Neural cell (in vitro differentiated cells): Measurements from ENCODE around the gene CHCHD3. TPM values are rescaled to one million over a fixed set of nuclear protein-coding genes. Genes with fewer than 3 reads are reported as not detected.

Source experiments
- H2AFZ ChIP-seq: fragments of 200-600, 300-800 bp; sonication (generic), shearing (Covaris generic); 2 replicates; pipeline ENCODE4 v1.6.0; 2014; ENCODE audit warnings: low read depth, mild to moderate bottlenecking, antibody characterized with exemption, low read length, moderate library complexity
- H3F3A ChIP-seq: fragments of 200-600 bp; shearing (Covaris generic); 2 replicates; pipeline ENCODE4 v1.6.1; 2016; ENCODE audit warnings: mild to moderate bottlenecking, moderate library complexity, mixed read lengths, antibody characterized with exemption, low read length; ENCODE audit not compliant: insufficient read depth, poor library complexity, severe bottlenecking
- H3K27ac ChIP-seq: fragments of 200-600, 300-800 bp; sonication (generic), shearing (Covaris generic); 2 replicates; pipeline ENCODE4 v1.5.1; 2014; ENCODE audit warnings: mild to moderate bottlenecking, low read length, moderate library complexity
- H3K27me3 ChIP-seq: fragments of 300-800, 200-600 bp; sonication (generic), shearing (Covaris generic); 2 replicates; pipeline ENCODE4 v1.6.0; 2014; ENCODE audit warnings: mild to moderate bottlenecking, low read depth, low read length, moderate library complexity; ENCODE audit not compliant: insufficient read depth
- H3K36me3 ChIP-seq: fragments of 300-800, 200-600 bp; sonication (generic), shearing (Covaris generic); 2 replicates; pipeline ENCODE4 v1.5.1; 2014; ENCODE audit warnings: mild to moderate bottlenecking, antibody characterized with exemption, low read length, moderate library complexity; ENCODE audit not compliant: insufficient read depth
- H3K4me2 ChIP-seq: fragments of 300-800, 200-600 bp; sonication (generic), shearing (Covaris generic); 2 replicates; pipeline ENCODE4 v1.6.0; 2014; ENCODE audit warnings: mild to moderate bottlenecking, low read length
- H3K4me3 ChIP-seq: fragments of 300-800, 200-600 bp; sonication (generic), shearing (Covaris generic); 2 replicates; pipeline ENCODE4 v1.5.1; 2014; ENCODE audit warnings: mild to moderate bottlenecking, low read length, moderate library complexity
- H3K79me2 ChIP-seq: fragments of 200-600 bp; shearing (Covaris generic); replicated peaks from 2 replicates; pipeline ENCODE4 v1.6.0; 2014; ENCODE audit warnings: mild to moderate bottlenecking, low read length, moderate library complexity; ENCODE audit not compliant: insufficient read depth
- H3K9ac ChIP-seq: fragments of 300-800, 200-600 bp; sonication (generic), shearing (Covaris generic); 2 replicates; pipeline ENCODE4 v1.6.1; 2016; ENCODE audit warnings: mild to moderate bottlenecking, low read length, mixed read lengths
- H3K9me2 ChIP-seq: fragments of 200-600 bp; shearing (Covaris generic); 2 replicates; pipeline ENCODE4 v1.6.1; 2016; ENCODE audit warnings: mild to moderate bottlenecking, low read length, mixed read lengths; ENCODE audit not compliant: insufficient read depth
- H3K9me3 ChIP-seq: fragments of 200-600, 300-800 bp; sonication (generic), shearing (Covaris generic); 2 replicates; pipeline ENCODE4 v1.6.1; 2016; ENCODE audit warnings: mild to moderate bottlenecking, mixed run types, low read length, moderate library complexity, mixed read lengths
- H4K20me1 ChIP-seq: fragments of 200-600 bp; shearing (Covaris generic); 2 replicates; pipeline ENCODE4 v1.6.1; 2016; ENCODE audit warnings: mild to moderate bottlenecking, mixed run types; ENCODE audit not compliant: insufficient read depth
- CTCF ChIP-seq: fragments of 450-650 bp; IDR thresholded peaks from 2 replicates; pipeline ENCODE4 v1.5.1; 2014; ENCODE audit warnings: antibody characterized with exemption, mild to moderate bottlenecking, moderate library complexity; ENCODE audit not compliant: poor library complexity, severe bottlenecking
- EP300 ChIP-seq: fragments of 450-650 bp; conservative IDR thresholded peaks from 2 replicates; pipeline ENCODE4 v1.6.1; 2014; ENCODE audit warnings: antibody characterized with exemption, mild to moderate bottlenecking, moderate library complexity; ENCODE audit not compliant: poor library complexity, severe bottlenecking
- EZH2 ChIP-seq: fragments of 200-600, 300-800 bp; shearing (Covaris generic), sonication (generic); IDR thresholded peaks from 2 replicates; pipeline ENCODE4 v1.6.1; 2014; ENCODE audit warnings: antibody characterized with exemption, low read length, borderline replicate concordance, mild to moderate bottlenecking; ENCODE audit not compliant: insufficient read depth, poor library complexity, severe bottlenecking
- MXI1 ChIP-seq: fragments of 450-650 bp; conservative IDR thresholded peaks from 2 replicates; pipeline ENCODE4 v1.6.1; 2014; ENCODE audit warnings: antibody characterized with exemption, mild to moderate bottlenecking; ENCODE audit not compliant: poor library complexity, severe bottlenecking
- RAD21 ChIP-seq: fragments of 450-650 bp; conservative IDR thresholded peaks from 2 replicates; pipeline ENCODE4 v1.6.1; 2014; ENCODE audit warnings: antibody characterized with exemption, mild to moderate bottlenecking, moderate library complexity
- REST ChIP-seq: IDR thresholded peaks from 2 replicates; pipeline ENCODE4 v1.6.1; 2012; ENCODE audit warnings: borderline replicate concordance
- TAF1 ChIP-seq: IDR thresholded peaks from 2 replicates; pipeline ENCODE4 v1.6.1; 2012; ENCODE audit warnings: low read depth
- polyA plus RNA-seq: library from polyadenylated mRNA; depleted of rRNA; stranded (reverse); fragments of >200 nt; gene quantifications from 2 replicates; pipeline ENCODE4 v1.2.3, GENCODE V29; 2014

CHCHD3 gene
- polyA plus RNA-seq, 1 donor from 2014 or later = 89.9 TPM

- H4K20me1 ChIP-seq = no peaks in the 10 kb centered on the region
- no peak overlapping the region for H3K4me3 ChIP-seq
- H3K27me3 ChIP-seq = no peaks in the 10 kb centered on the region
- no peak overlapping the region for H3K27ac ChIP-seq
- H3K9me2 ChIP-seq = no peaks in the 10 kb centered on the region
- H3K79me2 ChIP-seq = no peaks in the 10 kb centered on the region
- no peak overlapping the region for H3K4me2 ChIP-seq
- TF ChIP-seq REST = no peak
- TF ChIP-seq RAD21 = no peak
- no peak for TF ChIP-seq EZH2
- no peaks in the 10 kb centered on the region for H3F3A ChIP-seq
- no peaks in the 10 kb centered on the region for H3K36me3 ChIP-seq
- no peak overlapping the region for H2AFZ ChIP-seq
- no peak overlapping the region for H3K9ac ChIP-seq
- peaks cover 7% of the 10 kb centered on the region for H3K9me3 ChIP-seq
These were observed 27.9 kb upstream of the CHCHD3 start for GRCh38 chr7:133109816-133110215.

DNA sequence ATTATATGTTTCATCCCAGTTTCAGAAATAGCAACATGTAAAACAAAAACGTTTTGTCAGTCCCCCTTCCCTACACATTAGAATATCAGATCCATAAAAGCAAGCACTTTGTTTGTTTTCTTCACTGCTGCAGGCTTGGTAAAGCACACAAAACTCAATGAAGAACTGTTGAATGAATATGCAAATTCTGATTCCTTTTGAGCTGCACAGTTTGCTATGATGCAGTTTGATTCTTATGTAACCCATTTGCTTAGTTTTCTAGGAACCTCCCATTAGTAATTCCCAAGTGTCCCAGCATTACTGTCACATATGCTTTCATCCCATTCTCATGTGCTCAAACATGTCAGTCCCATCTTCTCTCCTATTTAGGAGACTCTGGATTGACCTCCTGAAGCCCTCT, 26.1 kb upstream of the CHCHD3 start:
- H3F3A ChIP-seq = no peaks in the 10 kb centered on the region
- H2AFZ ChIP-seq = no peak overlapping the region

More for the DNA sequence above, 26.1 kb upstream of the CHCHD3 start:
- Histone ChIP-seq H3K9me3 (peaks cover 7% of the 10 kb centered on the region), H3K9me2 (no peaks in the 10 kb centered on the region), H4K20me1 (no peaks in the 10 kb centered on the region), H3K36me3 (no peaks in the 10 kb centered on the region), H3K27ac (no peak overlapping the region), H3K4me3 (no peak overlapping the region), H3K4me2 (no peak overlapping the region), H3K9ac (no peak overlapping the region), H3K27me3 (no peaks in the 10 kb centered on the region), H3K79me2 (no peaks in the 10 kb centered on the region)
- TF ChIP-seq EZH2 (no peak), REST (no peak), RAD21 (no peak), CTCF (no peak), EP300 (no peak), MXI1 (no peak), TAF1 (no peak)
